Testis (tissue), 3 donors: ENCODE measurements around the gene ASB3. TPM values are rescaled to one million over a fixed set of nuclear protein-coding genes. Genes with fewer than 3 reads are reported as not detected.

Experiments
- DNase-seq: peaks from one replicate; pipeline ENCODE4 v3.0.0-alpha.2; 2019
- H3K27ac ChIP-seq, 2 donors: fragments of 200-600 bp; sonication (generic); one replicate each; pipeline ENCODE4 v1.5.1; 2019
- H3K27me3 ChIP-seq: fragments of 200-600 bp; sonication (generic); one replicate; pipeline ENCODE4 v1.5.1; 2019
- H3K36me3 ChIP-seq: fragments of 200-600 bp; sonication (generic); one replicate; pipeline ENCODE4 v1.5.1; 2017; ENCODE audit warnings: low read depth; ENCODE audit errors: missing control alignments
- H3K4me1 ChIP-seq: fragments of 200-600 bp; sonication (generic); one replicate; pipeline ENCODE4 v1.5.1; 2019
- H3K4me3 ChIP-seq, 2 donors: fragments of 200-600 bp; sonication (generic); one replicate each; pipeline ENCODE4 v1.5.1; 2017 to 2019
- H3K9me3 ChIP-seq: fragments of 200-600 bp; sonication (generic); one replicate; pipeline ENCODE4 v1.5.1; 2017
- POLR2A ChIP-seq: fragments of 450-650 bp; IDR thresholded peaks from one replicate; pipeline ENCODE4 v1.6.1; 2017; ENCODE audit warnings: antibody characterized with exemption, mild to moderate bottlenecking, moderate library complexity
- WGBS, 2 donors: methylation state at CpG; one replicate each; pipeline ENCODE4 v1.1.5; 2018; 5-methylcytosine and 5-hydroxymethylcytosine counted together
- intact Hi-C: fragments of 100-400 bp; cut with DNase I; formaldehyde crosslinking; loops from one replicate; pipeline ENCODE4 v1.15.1; 2023; ENCODE audit warnings: low total_unique reads
- polyA plus RNA-seq: library from polyadenylated mRNA; stranded (reverse); fragments of 350-450 nt; fragmentation: Illumina TruSeq; extraction: RNeasy Lipid Tissue Mini Kit (QIAGEN cat#74804); gene quantifications from one replicate; pipeline ENCODE4 v1.2.3, GENCODE V29; 2014; ENCODE audit warnings: low read depth, low replicate concordance; ENCODE audit not compliant: insufficient read depth
- total RNA-seq, 2 donors: library from RNA; depleted of rRNA; stranded (reverse); fragments of >200 nt; gene quantifications; one replicate each; pipeline ENCODE4 v1.2.3, GENCODE V29; 2016
- TF ChIP-seq, protein P1 (sequence below), 3 experiments: fragments of 450-650 bp in 2 of 3; fragments of 200-600 bp in 1 of 3; sonication (generic) in 1 of 3; IDR thresholded peaks; one replicate each; pipeline ENCODE4 v1.5.1; 2016 to 2019; ENCODE audit warnings: antibody characterized with exemption in 3 of 3, mild to moderate bottlenecking in 2 of 3, moderate library complexity in 1 of 3

Gene ASB3
- total and polyA plus RNA-seq, 3 donors from 2014 or later, result 26.9 to 31.8 (median 29.0) TPM

DNA sequence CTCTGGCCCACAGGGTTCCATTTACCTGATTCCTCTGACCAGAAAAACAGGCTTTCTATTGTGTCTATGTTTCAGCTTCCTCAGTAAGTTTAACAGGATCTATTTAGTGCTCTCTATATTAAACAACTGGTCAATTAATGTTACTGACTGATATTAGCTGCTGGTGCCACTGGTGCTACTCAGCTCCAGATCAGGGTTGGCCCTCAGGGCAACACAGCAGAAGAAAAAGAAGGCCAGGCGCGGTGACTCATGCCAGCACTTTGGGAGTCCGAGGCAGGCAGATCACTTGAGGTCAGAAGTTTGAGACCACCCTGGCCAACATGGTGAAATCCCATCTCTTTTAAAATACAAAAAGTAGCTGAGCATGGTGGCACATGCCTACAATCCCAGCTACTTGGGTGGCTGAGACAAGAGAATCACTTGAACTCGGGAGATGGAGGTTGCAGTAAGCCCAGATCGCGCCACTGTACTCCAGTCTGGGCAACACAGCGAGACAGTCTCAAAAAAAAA is 75.4 kb downstream of the ASB3 start:
- intact Hi-C loops, result no loop called here
- no peak overlapping the region for H3K4me3 ChIP-seq
- no peak for DNase-seq
- TF ChIP-seq, protein P1, sequence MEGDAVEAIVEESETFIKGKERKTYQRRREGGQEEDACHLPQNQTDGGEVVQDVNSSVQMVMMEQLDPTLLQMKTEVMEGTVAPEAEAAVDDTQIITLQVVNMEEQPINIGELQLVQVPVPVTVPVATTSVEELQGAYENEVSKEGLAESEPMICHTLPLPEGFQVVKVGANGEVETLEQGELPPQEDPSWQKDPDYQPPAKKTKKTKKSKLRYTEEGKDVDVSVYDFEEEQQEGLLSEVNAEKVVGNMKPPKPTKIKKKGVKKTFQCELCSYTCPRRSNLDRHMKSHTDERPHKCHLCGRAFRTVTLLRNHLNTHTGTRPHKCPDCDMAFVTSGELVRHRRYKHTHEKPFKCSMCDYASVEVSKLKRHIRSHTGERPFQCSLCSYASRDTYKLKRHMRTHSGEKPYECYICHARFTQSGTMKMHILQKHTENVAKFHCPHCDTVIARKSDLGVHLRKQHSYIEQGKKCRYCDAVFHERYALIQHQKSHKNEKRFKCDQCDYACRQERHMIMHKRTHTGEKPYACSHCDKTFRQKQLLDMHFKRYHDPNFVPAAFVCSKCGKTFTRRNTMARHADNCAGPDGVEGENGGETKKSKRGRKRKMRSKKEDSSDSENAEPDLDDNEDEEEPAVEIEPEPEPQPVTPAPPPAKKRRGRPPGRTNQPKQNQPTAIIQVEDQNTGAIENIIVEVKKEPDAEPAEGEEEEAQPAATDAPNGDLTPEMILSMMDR (IDR thresholded peaks at IDR 0.05), result no peak
- no peak for TF ChIP-seq POLR2A
- H3K4me1 ChIP-seq, result no peaks in the 10 kb centered on the region
- no peaks in the 10 kb centered on the region for H3K36me3 ChIP-seq
- 93 to 97% methylated on average over 7 of the region's 7 CpGs for WGBS, 2 donors
- no peaks in the 10 kb centered on the region for H3K27me3 ChIP-seq
- H3K9me3 ChIP-seq, result no peaks in the 10 kb centered on the region
- H3K27ac ChIP-seq, result no peak overlapping the region

GRCh38 chr2:53708988-53709387 is 77.8 kb downstream of the ASB3 start:
- H3K27ac ChIP-seq, result no peak overlapping the region
- no peak for TF ChIP-seq POLR2A
- TF ChIP-seq, protein P1 (IDR thresholded peaks at IDR 0.05), result no peak
- H3K36me3 ChIP-seq, result no peaks in the 10 kb centered on the region
- no peaks in the 10 kb centered on the region for H3K27me3 ChIP-seq
- no peaks in the 10 kb centered on the region for H3K9me3 ChIP-seq
- no peak for DNase-seq
- H3K4me1 ChIP-seq, result no peaks in the 10 kb centered on the region
- intact Hi-C loops, result no loop called here
- no peak overlapping the region for H3K4me3 ChIP-seq

DNA sequence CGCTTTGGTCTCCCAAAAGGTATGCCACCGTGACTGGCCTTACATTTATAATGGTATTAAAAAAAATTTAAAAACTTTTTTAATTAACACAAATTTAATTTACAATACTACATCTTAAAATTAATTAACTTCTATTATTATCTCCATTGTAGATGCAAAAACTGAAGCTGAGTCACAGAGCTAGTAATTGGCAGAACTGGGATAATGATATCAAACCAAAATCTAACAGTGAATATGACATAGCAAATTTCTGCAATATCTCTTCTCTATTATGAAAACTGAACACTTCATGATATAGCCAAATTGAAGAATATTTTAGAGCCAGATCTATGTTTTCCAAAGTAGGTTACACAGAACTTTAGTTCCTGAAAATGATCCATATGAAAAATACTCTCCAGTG is 85.5 kb downstream of the ASB3 start:
- WGBS, 2 donors, result 91 to 98% methylated on average over 2 of the region's 2 CpGs
- TF ChIP-seq, protein P1 (IDR thresholded peaks at IDR 0.05), result no peak
- no peak for TF ChIP-seq POLR2A
- no peak for DNase-seq
- H3K27me3 ChIP-seq, result no peaks in the 10 kb centered on the region
- H3K4me1 ChIP-seq, result no peaks in the 10 kb centered on the region
- H3K27ac ChIP-seq, result no peak overlapping the region
- H3K9me3 ChIP-seq, result no peaks in the 10 kb centered on the region
- intact Hi-C loops, result no loop called here
- H3K4me3 ChIP-seq, result no peak overlapping the region
- H3K36me3 ChIP-seq, result no peaks in the 10 kb centered on the region

GRCh38 chr2:53697686-53698085 is 89.1 kb downstream of the ASB3 start:
- no peak overlapping the region for H3K4me3 ChIP-seq
- DNase-seq, result no peak
- H3K36me3 ChIP-seq, result no peaks in the 10 kb centered on the region
- no peaks in the 10 kb centered on the region for H3K4me1 ChIP-seq
- intact Hi-C loops, result no loop called here
- 91 to 100% methylated on average over 1 of the region's 1 CpG for WGBS, 2 donors
- no peaks in the 10 kb centered on the region for H3K27me3 ChIP-seq
- TF ChIP-seq, protein P1 (IDR thresholded peaks at IDR 0.05), result no peak
- no peak overlapping the region for H3K27ac ChIP-seq
- no peaks in the 10 kb centered on the region for H3K9me3 ChIP-seq

DNA sequence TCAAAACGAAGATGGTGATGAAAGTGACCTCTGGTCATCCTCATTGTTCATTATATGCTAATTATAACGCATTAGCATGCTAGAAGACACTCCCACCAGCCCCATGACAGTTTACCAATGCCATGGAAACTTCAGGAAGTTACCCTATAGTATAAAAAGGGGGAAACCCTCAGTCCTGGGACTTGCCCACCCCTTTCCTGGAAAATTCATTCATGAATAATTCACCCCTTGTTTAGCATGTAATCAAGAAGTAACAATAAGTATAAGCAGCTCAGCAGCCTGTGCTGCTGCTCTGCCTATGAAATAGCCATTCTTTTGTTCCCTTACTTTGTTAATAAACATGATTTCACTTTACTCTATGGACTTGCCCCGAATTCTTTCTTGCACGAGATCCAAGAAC is 89.7 kb downstream of the ASB3 start:
- no peak for TF ChIP-seq POLR2A
- TF ChIP-seq, protein P1 (IDR thresholded peaks at IDR 0.05), result no peak
- no peaks in the 10 kb centered on the region for H3K4me1 ChIP-seq
- intact Hi-C loops, result no loop called here
- H3K27ac ChIP-seq, result no peak overlapping the region
- H3K4me3 ChIP-seq, result no peak overlapping the region
- H3K9me3 ChIP-seq, result no peaks in the 10 kb centered on the region
- H3K36me3 ChIP-seq, result no peaks in the 10 kb centered on the region
- 91 to 93% methylated on average over 4 of the region's 4 CpGs for WGBS, 2 donors
- no peaks in the 10 kb centered on the region for H3K27me3 ChIP-seq
- DNase-seq, result no peak
